Natural killer cell treated with Interleukin-12 subunit alpha and Interleukin-12 subunit beta and Interleukin-15 and Interleukin-18, amount 100 ng/mL, for 72 hours (primary cell): Measurements from ENCODE around the gene HHIPL2. TPM values are rescaled to one million over a fixed set of nuclear protein-coding genes. Genes with fewer than 3 reads are reported as not detected.

Source experiments
- ATAC-seq, 2 donors: fragments of 150-1000 bp; cut with Tn5 transposase in 1 of 2; sonication (Bioruptor Pico), chemical (Tn5 transposase) in 1 of 2; 2 replicates each; pipeline ENCODE4 v1.10.0; 2021
- DNase-seq: peaks from one replicate; pipeline ENCODE4 v3.0.0; 2022; ENCODE audit warnings: low spot score
- H3K27ac Mint-ChIP-seq, 2 donors: 1 replicate in 1 of 2; 2 replicates in 1 of 2; pipeline ENCODE4 v1.8.0; 2022; ENCODE audit warnings: mixed read lengths in 2 of 2, mild to moderate bottlenecking in 1 of 2, moderate library complexity in 1 of 2
- H3K27me3 Mint-ChIP-seq, 2 donors: 1 replicate in 1 of 2; 2 replicates in 1 of 2; pipeline ENCODE4 v1.8.0; 2022; ENCODE audit warnings: mixed read lengths in 2 of 2
- H3K36me3 Mint-ChIP-seq: one replicate; pipeline ENCODE4 v1.8.0; 2022; ENCODE audit warnings: mixed read lengths
- H3K4me1 Mint-ChIP-seq, 2 donors: 1 replicate in 1 of 2; 2 replicates in 1 of 2; pipeline ENCODE4 v1.8.0; 2022; ENCODE audit warnings: low read depth in 2 of 2, mixed read lengths in 2 of 2, mild to moderate bottlenecking in 1 of 2
- H3K4me3 Mint-ChIP-seq: one replicate; pipeline ENCODE4 v1.8.0; 2022; ENCODE audit warnings: mixed read lengths
- H3K9me3 Mint-ChIP-seq: 2 replicates; pipeline ENCODE4 v1.8.0; 2022; ENCODE audit warnings: mixed read lengths
- total RNA-seq, 2 donors: library from RNA; stranded (reverse); gene quantifications; one replicate each; pipeline ENCODE4 v1.2.3, GENCODE V29; 2022

Gene HHIPL2
- 1 to 10 TPM in 1 of 2 donors, under 1 TPM in 1; 0.74 to 1.8 TPM for total RNA-seq

DNA sequence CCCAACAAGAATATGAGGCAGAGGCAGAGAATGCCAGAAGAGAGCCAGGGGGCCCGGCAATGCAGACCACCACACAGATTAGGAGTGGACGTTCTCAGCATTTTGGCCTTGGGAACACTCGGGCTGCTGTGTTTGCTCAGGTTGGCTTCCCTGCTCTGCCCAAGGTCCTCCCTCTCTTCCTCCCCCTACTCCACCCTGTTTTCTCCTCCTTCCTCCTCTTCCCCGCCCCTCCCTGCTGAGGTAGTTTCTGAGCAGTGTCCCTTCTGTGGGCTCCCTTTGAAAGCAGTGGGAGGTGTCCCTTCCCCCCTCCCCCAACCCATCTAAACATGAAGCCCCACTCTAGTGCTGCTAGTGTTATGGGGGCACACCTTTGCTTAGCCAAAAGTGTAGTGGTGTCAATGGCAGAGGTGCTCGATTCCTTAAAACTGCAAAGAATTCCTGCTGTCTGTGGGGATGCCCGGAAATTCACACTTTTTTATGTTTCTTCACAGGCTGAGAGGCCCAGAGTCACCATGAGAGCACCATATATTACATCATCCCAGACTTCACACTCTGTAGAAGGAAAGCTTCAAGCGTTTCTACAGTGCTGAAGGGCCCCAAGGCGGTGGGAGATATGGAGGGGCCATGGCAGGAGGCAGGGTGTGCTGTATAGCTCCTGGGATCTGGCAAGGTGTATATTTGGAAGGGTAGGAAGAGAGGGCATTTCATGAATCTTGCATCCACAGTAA, at the start of gene HHIPL2:
HHIPL2 (minus strand) TSS at position 161 of the 728 bp plus-strand sequence; CDS start at position 101, 60 bp downstream.
- Mint-ChIP-seq H3K27me3 (peaks cover 7 to 11% of the 10 kb centered on the region in 2 donors), H3K9me3 (no peaks in the 10 kb centered on the region), H3K4me1 (no peaks in the 10 kb centered on the region), H3K27ac (no peak within 1 kb of the TSS), H3K4me3 (no peak within 1 kb of the TSS), H3K36me3 (no peaks in the 10 kb centered on the region)
- no peak for ATAC-seq
- DNase-seq = no peak

DNA sequence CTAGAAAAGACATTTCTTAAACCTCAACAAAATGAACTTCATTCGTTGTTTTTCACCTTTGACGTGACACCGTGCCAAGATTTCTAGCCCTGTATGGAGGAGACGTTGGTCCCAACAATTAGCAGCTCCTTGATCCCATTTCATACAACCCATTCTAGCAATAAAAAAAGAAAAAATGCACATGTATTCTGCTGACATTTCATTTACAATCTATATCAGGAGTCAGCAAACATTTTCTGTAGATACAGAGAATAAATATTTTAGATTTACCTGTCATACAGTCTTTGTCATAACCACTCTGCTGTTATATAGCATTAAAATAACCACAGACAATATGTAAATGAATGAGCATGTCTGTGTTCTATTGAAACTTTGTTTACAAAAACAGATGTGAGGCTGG, 48.8 kb upstream of the HHIPL2 start:
- no peaks in the 10 kb centered on the region for H3K9me3 Mint-ChIP-seq
- no peak for ATAC-seq
- H3K4me1 Mint-ChIP-seq = no peaks in the 10 kb centered on the region
- no peak overlapping the region for H3K27ac Mint-ChIP-seq
- DNase-seq = no peak
- peaks cover 14 to 21% of the 10 kb centered on the region in 2 donors for H3K27me3 Mint-ChIP-seq
- no peak overlapping the region for H3K4me3 Mint-ChIP-seq
- H3K36me3 Mint-ChIP-seq = no peaks in the 10 kb centered on the region

DNA sequence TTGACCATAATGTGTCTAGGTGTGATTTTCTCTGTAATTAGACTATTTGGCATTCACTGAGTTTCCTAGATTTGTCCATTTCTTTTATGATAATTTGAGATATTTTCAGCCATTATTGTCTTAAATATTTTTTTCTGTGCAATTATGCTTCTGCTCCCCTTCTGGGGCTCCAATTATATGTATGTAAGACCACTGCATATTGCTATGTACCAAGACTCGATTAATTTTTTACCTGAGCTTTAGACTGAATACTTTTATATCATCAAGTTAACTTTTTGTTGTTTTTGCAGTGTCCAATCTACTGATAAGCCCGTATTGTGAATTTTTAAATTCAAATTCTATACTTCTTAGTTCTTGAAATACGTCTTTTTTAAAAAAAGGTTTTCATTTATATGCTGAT, 46.9 kb upstream of the HHIPL2 start:
- peaks cover 8 to 12% of the 10 kb centered on the region in 2 donors for H3K27me3 Mint-ChIP-seq
- no peak overlapping the region for H3K27ac Mint-ChIP-seq
- ATAC-seq = no peak

DNA sequence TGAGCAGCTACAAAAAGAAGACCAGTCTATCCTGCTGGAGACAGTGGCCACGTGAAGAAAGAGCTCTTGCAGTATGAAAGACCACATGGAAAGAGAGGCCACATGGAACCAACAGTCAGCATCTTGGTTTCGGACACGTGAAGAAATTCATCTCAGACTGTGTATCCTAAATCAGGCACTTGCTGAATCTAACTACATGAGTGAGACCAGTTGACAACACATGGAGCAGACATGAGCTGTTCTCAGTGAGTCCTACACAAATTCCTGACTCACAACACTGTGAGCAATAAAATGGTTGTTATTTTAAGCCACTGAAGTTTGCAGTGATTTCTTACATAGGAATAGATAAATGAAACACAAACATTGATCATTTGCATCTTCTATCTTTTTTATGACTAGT, 44.3 kb upstream of the HHIPL2 start:
- ATAC-seq (no peak), DNase-seq (no peak)
- peaks cover 7% of the 10 kb centered on the region for H3K36me3 Mint-ChIP-seq
- H3K9me3 Mint-ChIP-seq = no peaks in the 10 kb centered on the region
- no peak overlapping the region for H3K4me3 Mint-ChIP-seq
- peaks cover 21 to 22% of the 10 kb centered on the region in 2 donors for H3K4me1 Mint-ChIP-seq
- H3K27ac Mint-ChIP-seq = no peak overlapping the region
- peaks cover 8 to 12% of the 10 kb centered on the region in 2 donors for H3K27me3 Mint-ChIP-seq

More for the DNA sequence above, 46.9 kb upstream of the HHIPL2 start:
- Mint-ChIP-seq H3K4me3 (no peak overlapping the region), H3K9me3 (no peaks in the 10 kb centered on the region), H3K4me1 (peaks cover 6 to 8% of the 10 kb centered on the region in 2 donors), H3K36me3 (peaks cover 5% of the 10 kb centered on the region)
- no peak for DNase-seq

DNA sequence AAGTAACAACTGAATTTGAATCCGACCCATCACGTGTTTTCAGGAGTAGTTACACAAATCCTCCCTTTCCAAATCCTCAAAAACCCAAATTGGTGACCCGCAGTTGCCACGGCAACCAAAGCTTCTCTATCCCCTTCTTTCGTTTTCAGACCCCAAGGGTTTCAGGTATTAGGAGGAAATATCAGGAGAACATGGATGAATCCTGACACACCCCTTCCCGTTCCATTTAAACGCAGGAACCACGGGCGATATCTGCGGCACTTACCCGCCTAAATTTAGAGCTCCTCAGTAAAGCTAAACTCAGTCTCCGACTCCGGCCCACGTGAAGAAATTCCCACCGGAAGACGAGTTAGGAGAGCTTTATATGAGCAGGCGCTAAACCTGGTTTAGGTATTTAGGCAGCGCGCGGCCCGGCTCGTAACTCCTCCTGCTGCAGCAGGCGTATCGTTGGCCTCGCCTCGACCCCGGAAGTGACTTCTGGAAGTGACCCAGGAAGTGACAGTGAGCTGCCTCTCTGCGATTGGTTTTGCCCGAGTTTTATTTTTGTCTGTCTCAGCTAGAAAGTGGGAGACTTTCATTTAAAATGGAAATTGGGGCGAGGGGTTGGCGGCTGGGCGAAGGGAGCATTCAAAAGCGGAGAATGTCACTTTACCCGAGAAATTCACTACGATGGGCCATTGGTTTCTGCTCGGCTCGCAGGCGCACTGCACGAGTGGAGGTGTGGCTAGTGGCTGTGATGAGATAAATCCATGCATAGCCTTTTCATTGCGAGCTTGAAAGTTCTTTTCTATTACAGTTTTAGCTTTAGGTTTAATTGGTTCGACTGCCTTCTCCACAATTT, 41.8 kb upstream of the HHIPL2 start, which contains the start of gene TAF1A:
TAF1A (minus strand) TSS at position 472 of the 841 bp plus-strand sequence.
- Mint-ChIP-seq H3K36me3 (peaks cover 10% of the 10 kb centered on the region), H3K9me3 (no peaks in the 10 kb centered on the region), H3K4me3 (peak within 1 kb of the TSS; percentile 99), H3K27me3 (no peaks in the 10 kb centered on the region), H3K4me1 (peaks cover 21 to 35% of the 10 kb centered on the region in 2 donors), H3K27ac (peak within 1 kb of the TSS; percentile 85 to 98)
- peak; percentile 99 for ATAC-seq
- DNase-seq = peak; percentile 91

DNA sequence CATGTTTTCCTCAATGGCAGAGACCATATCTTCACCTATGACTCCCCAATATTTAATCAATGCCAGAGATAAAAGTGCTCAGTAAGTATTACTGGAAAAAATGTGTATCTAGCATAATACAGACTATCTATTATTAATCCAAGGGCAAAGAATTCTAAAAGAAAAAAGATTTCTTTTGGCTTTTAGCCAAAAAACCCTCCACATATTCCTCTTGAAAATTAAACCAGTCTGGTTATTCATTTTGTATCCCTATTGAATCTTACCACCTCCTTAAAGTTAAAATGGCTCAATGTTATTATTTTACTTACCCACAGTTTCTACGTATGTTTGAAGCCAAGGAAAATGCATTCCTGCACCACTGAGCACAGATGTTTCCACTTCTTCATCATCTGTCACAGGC, 40.2 kb upstream of the HHIPL2 start:
- no peaks in the 10 kb centered on the region for H3K27me3 Mint-ChIP-seq
- peaks cover 24 to 37% of the 10 kb centered on the region in 2 donors for H3K4me1 Mint-ChIP-seq
- peak overlapping the region in 1 of 2 donors; percentile 98 for H3K27ac Mint-ChIP-seq
- no peak for ATAC-seq
- no peaks in the 10 kb centered on the region for H3K9me3 Mint-ChIP-seq
- H3K36me3 Mint-ChIP-seq = peaks cover 14% of the 10 kb centered on the region
- no peak for DNase-seq
- H3K4me3 Mint-ChIP-seq = no peak overlapping the region

DNA sequence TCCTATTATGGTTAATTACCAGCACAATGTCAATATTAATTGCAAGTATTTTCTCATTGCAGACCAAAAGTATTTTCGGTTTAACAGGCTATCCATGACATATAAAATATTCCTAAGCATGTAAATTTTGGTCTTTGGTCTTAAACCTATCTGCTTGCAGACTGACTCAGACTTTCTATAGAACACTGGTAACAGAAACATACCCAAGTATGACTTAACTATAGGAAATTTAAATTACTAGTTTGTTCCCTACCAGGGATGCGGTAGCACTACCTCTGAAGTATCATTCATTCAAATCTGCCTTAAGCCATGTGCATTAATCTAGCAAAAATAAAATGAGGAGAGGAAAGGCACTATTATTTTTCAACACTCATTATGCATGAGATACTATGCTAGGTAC, 38.9 kb upstream of the HHIPL2 start:
- Mint-ChIP-seq H3K9me3 (no peaks in the 10 kb centered on the region), H3K4me3 (no peak overlapping the region), H3K27me3 (no peaks in the 10 kb centered on the region), H3K36me3 (peaks cover 25% of the 10 kb centered on the region), H3K27ac (no peak overlapping the region), H3K4me1 (peaks cover 35 to 47% of the 10 kb centered on the region in 2 donors)
- ATAC-seq (no peak), DNase-seq (no peak)

DNA sequence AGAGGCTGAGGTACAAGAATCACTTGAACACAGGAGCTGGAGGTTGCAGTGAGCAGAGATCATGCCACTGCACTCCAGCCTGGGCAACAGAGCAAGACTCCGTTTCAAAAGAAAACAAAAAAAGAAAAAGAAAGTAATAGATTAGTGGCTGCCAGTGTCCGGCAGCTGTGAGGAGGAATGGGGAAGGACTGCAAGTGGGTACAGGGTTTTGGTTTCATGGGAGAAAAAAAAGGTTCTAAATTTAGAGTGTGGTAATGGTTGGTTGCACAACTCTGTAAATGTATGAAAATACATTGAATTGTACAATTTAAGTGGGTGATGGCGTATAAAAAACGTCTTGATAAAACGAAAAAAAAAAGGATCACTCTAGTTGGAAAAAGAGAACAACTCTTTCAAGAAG, 35.2 kb upstream of the HHIPL2 start:
- H3K4me3 Mint-ChIP-seq = no peak overlapping the region
- no peak overlapping the region for H3K27ac Mint-ChIP-seq
- H3K4me1 Mint-ChIP-seq = peaks cover 15 to 25% of the 10 kb centered on the region in 2 donors
- DNase-seq = no peak
- H3K9me3 Mint-ChIP-seq = no peaks in the 10 kb centered on the region
- no peaks in the 10 kb centered on the region for H3K27me3 Mint-ChIP-seq
- H3K36me3 Mint-ChIP-seq = peaks cover 24% of the 10 kb centered on the region
- ATAC-seq = no peak

DNA sequence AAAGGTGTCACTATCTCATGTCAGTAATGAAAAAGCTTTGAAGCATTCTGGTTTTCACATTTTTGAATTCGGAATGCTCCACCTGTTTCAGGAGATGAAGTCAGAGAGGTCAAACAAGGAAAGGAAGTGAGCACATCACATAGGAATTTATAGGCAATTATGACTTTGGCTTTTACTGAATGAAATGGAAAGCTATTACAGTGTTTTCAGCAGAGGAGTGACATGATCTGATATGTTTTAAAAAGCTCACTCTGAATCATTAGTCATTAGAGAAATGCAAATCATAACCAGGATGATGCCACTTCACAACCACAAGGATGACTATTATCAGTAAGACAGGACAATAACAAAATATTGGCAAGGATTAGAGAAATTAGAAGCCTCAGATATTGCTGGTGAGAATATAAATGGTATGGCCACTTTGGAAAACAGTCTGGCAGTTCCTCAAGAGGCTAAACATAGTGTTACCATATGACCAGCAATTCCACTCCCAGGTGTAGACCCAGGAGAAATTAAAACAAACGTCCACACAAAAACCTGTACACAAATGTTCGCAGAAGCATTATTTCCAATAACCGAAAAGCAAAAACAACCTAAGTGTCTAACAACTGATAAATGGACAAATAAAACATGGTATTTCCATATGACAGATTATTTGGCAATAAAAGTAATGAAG, 34.3 kb upstream of the HHIPL2 start:
- Mint-ChIP-seq H3K36me3 (peaks cover 27% of the 10 kb centered on the region), H3K27ac (peak overlapping the region in 1 of 2 donors; percentile 44), H3K4me3 (no peak overlapping the region), H3K9me3 (no peaks in the 10 kb centered on the region), H3K4me1 (peaks cover 15 to 24% of the 10 kb centered on the region in 2 donors), H3K27me3 (no peaks in the 10 kb centered on the region)
- no peak for ATAC-seq
- DNase-seq = no peak

DNA sequence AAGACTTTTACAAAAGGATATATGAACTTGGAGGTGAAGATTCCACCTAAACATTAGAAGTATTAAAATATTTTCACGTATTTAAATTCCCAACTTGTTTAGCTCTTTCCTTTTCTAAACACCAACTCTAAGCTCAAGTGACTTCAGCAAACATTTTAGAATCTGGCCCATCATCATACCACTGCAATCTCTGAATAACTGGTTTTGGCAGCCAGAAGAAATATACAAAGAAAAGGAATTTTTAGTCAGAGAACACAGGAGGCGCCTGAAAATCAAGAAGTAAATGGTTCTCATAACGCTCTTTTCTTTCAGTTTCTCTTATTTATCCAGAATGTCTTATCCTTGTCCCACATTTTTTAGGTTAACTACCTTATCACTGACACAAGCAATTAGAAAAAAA, 31.4 kb upstream of the HHIPL2 start:
- no peaks in the 10 kb centered on the region for H3K27me3 Mint-ChIP-seq
- H3K36me3 Mint-ChIP-seq = peaks cover 41% of the 10 kb centered on the region
- H3K4me1 Mint-ChIP-seq = peaks cover 12 to 21% of the 10 kb centered on the region in 2 donors
- DNase-seq (no peak), ATAC-seq (no peak)
- no peak overlapping the region for H3K4me3 Mint-ChIP-seq
- no peak overlapping the region for H3K27ac Mint-ChIP-seq
- no peaks in the 10 kb centered on the region for H3K9me3 Mint-ChIP-seq

DNA sequence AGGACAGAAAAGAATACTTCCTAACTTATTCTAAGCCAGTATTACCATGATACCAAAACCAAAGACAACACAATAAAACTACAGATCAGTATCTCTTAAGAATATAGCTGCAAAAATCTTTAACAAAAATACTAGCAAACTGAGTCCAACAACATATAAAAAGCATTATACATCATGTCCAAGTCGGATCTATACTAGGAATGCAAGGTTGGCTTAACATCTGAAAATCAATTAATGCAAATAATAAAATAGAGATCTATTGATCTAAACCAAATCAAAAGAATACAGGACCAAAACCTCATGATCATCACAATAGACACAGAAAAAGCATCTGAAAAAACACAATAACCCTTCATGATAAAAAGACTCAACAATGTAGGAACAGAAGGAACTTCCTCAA, 22.9 kb upstream of the HHIPL2 start:
- peaks cover 30% of the 10 kb centered on the region for H3K36me3 Mint-ChIP-seq
- no peaks in the 10 kb centered on the region for H3K27me3 Mint-ChIP-seq
- DNase-seq (no peak), ATAC-seq (no peak)
- H3K4me3 Mint-ChIP-seq = no peak overlapping the region
- H3K27ac Mint-ChIP-seq = no peak overlapping the region
- no peaks in the 10 kb centered on the region for H3K9me3 Mint-ChIP-seq
- peaks cover 0 to 3% of the 10 kb centered on the region in 2 donors for H3K4me1 Mint-ChIP-seq

DNA sequence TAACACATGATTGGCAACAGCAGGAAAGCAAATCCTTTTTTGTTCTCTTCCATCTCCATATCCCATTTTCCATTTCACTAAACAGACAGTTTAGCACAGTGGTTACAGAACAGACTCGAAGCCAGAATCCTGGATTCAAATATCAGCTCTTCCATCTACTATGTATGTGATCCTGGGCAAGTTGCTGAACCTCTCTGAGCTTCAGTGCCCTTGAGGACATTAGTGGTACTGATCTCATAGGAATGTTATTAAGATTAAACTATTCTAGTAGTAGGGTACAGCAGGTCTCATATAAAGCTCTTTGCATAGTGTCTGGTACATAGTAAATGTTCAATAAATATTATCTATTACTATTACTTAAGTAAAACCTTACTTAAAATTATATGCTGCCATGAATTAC, 13.8 kb upstream of the HHIPL2 start:
- DNase-seq (no peak), ATAC-seq (no peak)
- H3K9me3 Mint-ChIP-seq = no peaks in the 10 kb centered on the region
- no peaks in the 10 kb centered on the region for H3K4me1 Mint-ChIP-seq
- no peak overlapping the region for H3K27ac Mint-ChIP-seq
- H3K36me3 Mint-ChIP-seq = peaks cover 17% of the 10 kb centered on the region
- H3K4me3 Mint-ChIP-seq = no peak overlapping the region
- no peaks in the 10 kb centered on the region for H3K27me3 Mint-ChIP-seq

DNA sequence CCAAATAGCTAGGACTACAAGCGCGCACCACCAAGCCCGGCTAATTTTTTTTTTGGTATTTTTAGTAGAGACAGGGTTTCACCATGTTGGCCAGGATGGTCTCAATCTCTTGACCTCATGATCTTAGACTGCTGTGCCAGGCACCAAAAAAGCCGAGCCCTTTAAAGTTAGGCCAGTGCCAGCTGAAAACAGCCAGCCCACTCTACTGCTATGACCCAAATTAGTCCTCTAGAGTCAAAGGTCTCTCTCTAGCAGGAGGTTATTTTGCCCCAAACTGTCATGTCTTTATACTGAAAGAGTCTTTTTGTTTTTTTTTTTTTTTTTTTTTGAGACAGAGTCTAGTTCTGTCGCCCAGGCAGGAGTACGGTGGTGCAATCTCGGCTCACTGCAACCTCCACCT, 9.7 kb upstream of the HHIPL2 start:
- Mint-ChIP-seq H3K4me3 (no peak overlapping the region), H3K27ac (no peak overlapping the region), H3K4me1 (no peaks in the 10 kb centered on the region), H3K9me3 (no peaks in the 10 kb centered on the region), H3K27me3 (no peaks in the 10 kb centered on the region), H3K36me3 (peaks cover 15% of the 10 kb centered on the region)
- ATAC-seq (no peak), DNase-seq (no peak)
